Ascending aorta (tissue), 2 donors: ENCODE data around the gene ACSL6. TPM values are rescaled to one million over a fixed set of nuclear protein-coding genes. Genes with fewer than 3 reads are reported as not detected.

ENCODE experiments used
- DNase-seq, 2 donors: peaks; one replicate each; pipeline ENCODE4 v3.0.0-alpha.2; 2019; ENCODE audit warnings: low spot score in 2 of 2
- H3K27ac ChIP-seq, 2 donors: fragments of 200-600 bp; sonication (generic); one replicate each; pipeline ENCODE4 v1.5.1; 2016 to 2017; ENCODE audit warnings: mild to moderate bottlenecking in 1 of 2
- H3K27me3 ChIP-seq: fragments of 200-600 bp; sonication (generic); one replicate; pipeline ENCODE4 v1.5.1; 2017
- H3K36me3 ChIP-seq, 2 donors: fragments of 200-600 bp; sonication (generic); one replicate each; pipeline ENCODE4 v1.5.1; 2016
- H3K4me1 ChIP-seq, 2 donors: fragments of 200-600 bp; sonication (generic); one replicate each; pipeline ENCODE4 v1.5.1; 2016 to 2017; ENCODE audit warnings: mild to moderate bottlenecking in 1 of 2
- H3K4me3 ChIP-seq, 2 donors: fragments of 200-600 bp; sonication (generic); one replicate each; pipeline ENCODE4 v1.5.1; 2016 to 2017; ENCODE audit warnings: mild to moderate bottlenecking in 1 of 2
- H3K9me3 ChIP-seq, 2 donors: fragments of 200-600 bp; sonication (generic); one replicate each; pipeline ENCODE4 v1.5.1; 2016
- intact Hi-C: fragments of 100-400 bp; cut with DNase I; formaldehyde crosslinking; loops from one replicate; pipeline ENCODE4 v1.15.1; 2023
- total RNA-seq: library from RNA; depleted of rRNA; stranded (reverse); fragments of >200 nt; gene quantifications from one replicate; pipeline ENCODE4 v1.1.0, GENCODE V29; 2016
- TF ChIP-seq, protein P1 (sequence below), 3 experiments: fragments of 200-600 bp in 2 of 3; fragments of 450-650 bp in 1 of 3; sonication (generic) in 2 of 3; IDR thresholded peaks; one replicate each; pipeline ENCODE4 v1.5.1; 2016 to 2019; ENCODE audit warnings: antibody characterized with exemption in 3 of 3, mild to moderate bottlenecking in 1 of 3, moderate library complexity in 1 of 3

ACSL6 gene
- total RNA-seq, 1 donor from 2014 or later: 7.6 TPM

DNA sequence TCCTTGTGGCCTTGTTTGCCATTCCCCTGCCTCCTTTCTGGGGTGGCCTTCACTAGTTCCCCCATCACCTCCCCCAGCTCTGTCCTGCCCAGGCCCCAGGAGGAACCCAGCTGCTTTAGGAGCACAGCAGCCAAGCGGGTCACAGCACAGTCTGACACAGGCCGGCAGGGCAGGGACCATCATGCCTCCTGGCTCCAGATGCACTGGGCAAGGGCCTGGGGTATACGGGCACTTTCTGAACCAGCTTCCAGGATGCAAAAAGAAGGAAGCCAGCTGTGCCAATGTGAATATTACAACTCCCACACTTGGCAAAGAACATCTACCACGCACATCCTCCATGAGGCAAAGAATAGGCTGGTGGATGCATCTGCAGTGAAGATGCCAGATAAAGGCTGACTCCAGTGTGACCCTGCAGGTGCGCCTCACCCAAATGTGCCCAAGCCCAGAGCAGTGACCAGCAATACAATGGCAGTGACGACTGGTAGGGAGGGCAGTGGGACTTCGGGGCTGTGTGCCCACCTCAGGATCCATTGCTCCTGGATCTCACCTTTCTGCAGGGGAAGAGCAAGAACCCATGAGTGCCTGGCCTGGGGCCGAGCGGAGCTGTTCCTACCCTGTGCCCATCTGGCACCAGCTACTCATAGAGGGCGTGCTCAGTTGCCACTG lies 42.7 kb upstream of the ACSL6 start:
- DNase-seq: no peak
- TF ChIP-seq, protein P1, sequence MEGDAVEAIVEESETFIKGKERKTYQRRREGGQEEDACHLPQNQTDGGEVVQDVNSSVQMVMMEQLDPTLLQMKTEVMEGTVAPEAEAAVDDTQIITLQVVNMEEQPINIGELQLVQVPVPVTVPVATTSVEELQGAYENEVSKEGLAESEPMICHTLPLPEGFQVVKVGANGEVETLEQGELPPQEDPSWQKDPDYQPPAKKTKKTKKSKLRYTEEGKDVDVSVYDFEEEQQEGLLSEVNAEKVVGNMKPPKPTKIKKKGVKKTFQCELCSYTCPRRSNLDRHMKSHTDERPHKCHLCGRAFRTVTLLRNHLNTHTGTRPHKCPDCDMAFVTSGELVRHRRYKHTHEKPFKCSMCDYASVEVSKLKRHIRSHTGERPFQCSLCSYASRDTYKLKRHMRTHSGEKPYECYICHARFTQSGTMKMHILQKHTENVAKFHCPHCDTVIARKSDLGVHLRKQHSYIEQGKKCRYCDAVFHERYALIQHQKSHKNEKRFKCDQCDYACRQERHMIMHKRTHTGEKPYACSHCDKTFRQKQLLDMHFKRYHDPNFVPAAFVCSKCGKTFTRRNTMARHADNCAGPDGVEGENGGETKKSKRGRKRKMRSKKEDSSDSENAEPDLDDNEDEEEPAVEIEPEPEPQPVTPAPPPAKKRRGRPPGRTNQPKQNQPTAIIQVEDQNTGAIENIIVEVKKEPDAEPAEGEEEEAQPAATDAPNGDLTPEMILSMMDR (IDR thresholded peaks at IDR 0.05): no peak
- no peaks in the 10 kb centered on the region for H3K4me1 ChIP-seq
- no peak overlapping the region for H3K27ac ChIP-seq
- H3K9me3 ChIP-seq: no peaks in the 10 kb centered on the region
- intact Hi-C loops: no loop called here
- H3K27me3 ChIP-seq: no peaks in the 10 kb centered on the region
- H3K36me3 ChIP-seq: no peaks in the 10 kb centered on the region
- no peak overlapping the region for H3K4me3 ChIP-seq

DNA sequence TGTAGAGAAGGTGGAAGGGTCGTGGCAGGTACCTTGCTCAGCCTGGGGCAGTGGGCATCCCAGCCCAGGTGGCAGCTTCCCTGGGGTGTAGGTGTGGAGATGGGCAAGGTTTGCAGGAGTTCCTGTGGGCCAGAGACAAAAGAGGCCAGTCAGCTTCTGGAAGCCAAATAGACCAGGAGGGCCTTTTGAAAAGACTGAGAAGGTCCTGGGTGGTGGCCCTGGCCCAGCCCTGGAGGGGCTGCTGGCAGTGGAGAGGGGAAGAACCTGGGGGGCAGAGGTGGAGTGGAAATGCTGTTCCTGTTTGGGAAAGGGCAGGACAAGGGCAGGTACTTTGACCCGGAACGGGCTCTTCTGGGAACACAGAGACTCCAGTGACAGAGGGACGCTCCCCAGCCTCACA lies 42.0 kb upstream of the ACSL6 start:
- Histone ChIP-seq H3K9me3 (no peaks in the 10 kb centered on the region), H3K27me3 (no peaks in the 10 kb centered on the region), H3K36me3 (no peaks in the 10 kb centered on the region), H3K4me1 (no peaks in the 10 kb centered on the region), H3K4me3 (no peak overlapping the region), H3K27ac (no peak overlapping the region)
- intact Hi-C loops: no loop called here
- TF ChIP-seq, protein P1 (IDR thresholded peaks at IDR 0.05): no peak
- no peak for DNase-seq

DNA sequence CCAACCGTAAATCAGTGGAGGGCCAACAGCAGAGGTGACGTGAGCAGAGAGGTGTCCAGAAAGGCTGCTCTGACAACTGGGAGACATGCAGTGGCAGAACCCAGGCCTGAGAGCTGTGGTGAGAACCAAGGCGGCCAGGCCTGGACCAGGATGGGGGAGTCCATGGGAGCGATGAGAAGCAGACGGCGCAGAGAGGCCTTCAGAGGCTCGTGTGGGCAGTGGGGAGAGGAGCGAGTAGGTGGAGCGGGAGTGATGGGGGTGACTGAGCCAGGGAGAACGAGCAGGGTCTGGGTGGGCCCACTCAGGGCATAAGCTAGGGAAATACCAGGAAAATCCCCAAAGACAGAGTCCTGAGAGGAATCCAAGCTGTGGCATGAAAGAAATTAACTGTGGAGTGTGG lies 41.1 kb upstream of the ACSL6 start:
- DNase-seq: no peak
- no peaks in the 10 kb centered on the region for H3K9me3 ChIP-seq
- no peak overlapping the region for H3K27ac ChIP-seq

GRCh38 chr5:132050661-132051552 lies 39.4 kb upstream of the ACSL6 start:
- Histone ChIP-seq H3K4me1 (no peaks in the 10 kb centered on the region), H3K36me3 (no peaks in the 10 kb centered on the region), H3K27ac (no peak overlapping the region), H3K27me3 (no peaks in the 10 kb centered on the region), H3K4me3 (no peak overlapping the region), H3K9me3 (no peaks in the 10 kb centered on the region)
- TF ChIP-seq, protein P1 (IDR thresholded peaks at IDR 0.05): no peak
- intact Hi-C loops: no loop called here
- no peak for DNase-seq

More for the DNA sequence above, 41.1 kb upstream of the ACSL6 start:
- Histone ChIP-seq H3K4me3 (no peak overlapping the region), H3K4me1 (no peaks in the 10 kb centered on the region), H3K27me3 (no peaks in the 10 kb centered on the region), H3K36me3 (no peaks in the 10 kb centered on the region)
- TF ChIP-seq, protein P1 (IDR thresholded peaks at IDR 0.05): no peak
- intact Hi-C loops: no loop called here

DNA sequence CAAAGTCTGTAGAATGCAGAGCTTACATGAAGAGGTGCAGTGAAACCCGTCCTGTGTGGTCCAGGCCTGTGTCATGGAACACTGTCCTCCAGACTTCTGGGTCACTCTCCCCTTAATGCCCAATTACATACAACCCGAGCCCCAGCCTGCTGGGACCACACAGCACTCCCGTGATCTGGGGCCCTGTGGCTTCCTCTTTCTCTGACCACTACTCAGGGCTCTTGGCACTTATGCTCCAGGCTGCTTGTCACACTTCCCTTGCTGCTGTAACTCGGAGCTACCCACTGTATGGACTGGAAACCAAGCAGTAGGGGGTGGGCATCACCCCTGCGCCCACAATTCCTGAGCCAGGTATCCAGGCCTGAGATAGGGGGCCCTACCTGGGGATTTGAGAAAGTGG lies 38.7 kb upstream of the ACSL6 start:
- intact Hi-C loops: no loop called here
- H3K4me1 ChIP-seq: no peaks in the 10 kb centered on the region
- H3K9me3 ChIP-seq: no peaks in the 10 kb centered on the region
- no peak overlapping the region for H3K27ac ChIP-seq
- TF ChIP-seq, protein P1 (IDR thresholded peaks at IDR 0.05): no peak
- DNase-seq: peak in 1 of 2 donors; percentile 67
- no peaks in the 10 kb centered on the region for H3K36me3 ChIP-seq
- H3K4me3 ChIP-seq: no peak overlapping the region
- no peaks in the 10 kb centered on the region for H3K27me3 ChIP-seq
